Activated T-cell treated with anti-CD3 and anti-CD28 coated beads for 1 hour (primary cell): Measurements from ENCODE around the gene PLIN4.
A peak's percentile ranks its signal among the peaks of the same experiment; 100 is the strongest.

Source experiments
- DNase-seq: peaks from one replicate; pipeline ENCODE4 v3.0.0-alpha.2; 2020; ENCODE audit warnings: low read depth

The PLIN4 gene

DNA sequence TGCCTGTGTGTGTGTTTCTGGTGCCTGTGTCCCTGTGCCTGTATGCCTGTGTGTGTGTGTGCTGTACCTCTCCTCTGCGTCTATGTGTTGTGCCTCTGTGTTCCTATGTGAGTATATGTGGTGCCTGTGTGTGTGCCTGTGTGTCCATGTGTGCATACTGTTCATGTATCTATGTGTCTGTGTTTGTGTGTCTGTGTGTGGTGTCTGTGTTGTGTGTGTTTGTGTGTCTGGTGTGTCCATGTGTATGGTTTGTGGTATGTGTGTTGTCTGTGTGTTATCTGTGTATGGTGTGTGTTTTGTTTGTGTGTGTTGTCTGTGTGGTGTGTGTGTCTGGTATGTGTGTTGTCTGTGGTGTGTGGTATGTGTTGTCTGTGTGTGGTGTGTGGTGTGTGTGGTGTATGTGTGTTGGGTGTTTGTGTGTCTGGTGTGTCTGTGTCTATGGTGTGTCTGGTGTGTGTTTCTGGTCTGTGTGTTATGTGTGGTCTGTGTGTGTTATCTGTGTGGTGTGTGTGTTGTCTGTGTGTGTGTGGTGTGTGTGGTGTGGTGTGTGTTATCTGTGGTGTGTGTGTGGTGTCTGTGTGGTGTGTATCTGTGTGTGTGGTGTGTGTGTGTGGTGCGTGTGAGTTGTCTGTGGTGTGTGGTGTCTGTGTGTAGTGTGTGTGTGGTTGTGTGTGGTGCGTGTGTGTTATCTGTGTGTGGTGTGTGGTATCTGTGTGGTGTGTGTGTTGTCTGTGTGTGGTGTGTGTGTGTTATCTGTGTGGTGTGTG is 25.8 kb downstream of the PLIN4 start:
- no peak for DNase-seq

DNA sequence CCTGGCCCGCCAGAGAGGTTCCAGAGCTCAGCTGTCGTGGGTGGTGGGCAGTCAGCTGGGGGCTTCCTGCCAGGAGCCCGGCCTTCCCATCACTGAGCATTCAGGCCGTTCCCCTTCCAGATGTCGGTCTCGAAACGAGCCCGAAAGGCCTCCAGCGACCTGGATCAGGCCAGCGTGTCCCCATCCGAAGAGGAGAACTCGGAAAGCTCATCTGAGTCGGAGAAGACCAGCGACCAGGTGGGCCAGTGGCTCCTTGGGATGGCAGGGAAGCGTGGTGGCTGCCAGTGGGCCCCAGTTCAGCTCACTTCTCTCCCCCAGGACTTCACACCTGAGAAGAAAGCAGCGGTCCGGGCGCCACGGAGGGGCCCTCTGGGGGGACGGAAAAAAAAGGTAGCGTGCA is 26.8 kb downstream of the PLIN4 start:
- DNase-seq, result no peak

DNA sequence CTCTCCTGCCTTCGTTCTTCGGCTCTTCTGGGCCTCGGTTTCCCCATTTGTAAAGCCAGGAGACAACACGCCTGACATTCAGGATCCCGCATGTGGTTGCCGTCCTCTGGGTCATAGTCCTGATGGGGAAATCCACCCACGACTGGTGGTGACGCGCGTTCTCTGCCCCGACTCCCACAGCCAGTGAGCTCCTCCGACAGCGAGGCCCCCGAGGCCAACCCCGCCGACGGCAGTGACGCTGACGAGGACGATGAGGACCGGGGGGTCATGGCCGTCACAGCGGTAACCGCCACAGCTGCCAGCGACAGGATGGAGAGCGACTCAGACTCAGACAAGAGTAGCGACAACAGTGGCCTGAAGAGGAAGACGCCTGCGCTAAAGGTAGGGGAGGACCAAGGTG is 29.8 kb downstream of the PLIN4 start:
- DNase-seq, result no peak

DNA sequence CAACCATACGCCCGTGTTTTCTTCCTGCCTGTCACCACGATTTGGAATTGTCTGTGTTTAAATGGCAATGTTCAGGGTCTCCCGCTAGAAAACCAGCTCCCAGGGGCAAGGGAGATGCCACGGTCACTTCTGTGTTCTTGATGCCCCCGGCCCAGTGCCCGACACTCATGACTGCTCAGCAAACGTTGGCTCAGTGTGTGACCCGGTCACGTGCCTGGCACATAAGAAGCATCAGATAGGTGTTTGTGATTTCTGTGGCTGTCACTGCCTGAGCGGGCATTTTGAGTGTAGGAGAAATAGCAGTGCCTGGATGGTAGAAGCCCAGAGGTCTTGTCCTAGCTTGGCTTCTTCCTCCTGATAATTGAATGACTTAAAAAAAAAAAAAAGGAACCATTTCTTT is 30.7 kb downstream of the PLIN4 start:
- DNase-seq, result no peak

DNA sequence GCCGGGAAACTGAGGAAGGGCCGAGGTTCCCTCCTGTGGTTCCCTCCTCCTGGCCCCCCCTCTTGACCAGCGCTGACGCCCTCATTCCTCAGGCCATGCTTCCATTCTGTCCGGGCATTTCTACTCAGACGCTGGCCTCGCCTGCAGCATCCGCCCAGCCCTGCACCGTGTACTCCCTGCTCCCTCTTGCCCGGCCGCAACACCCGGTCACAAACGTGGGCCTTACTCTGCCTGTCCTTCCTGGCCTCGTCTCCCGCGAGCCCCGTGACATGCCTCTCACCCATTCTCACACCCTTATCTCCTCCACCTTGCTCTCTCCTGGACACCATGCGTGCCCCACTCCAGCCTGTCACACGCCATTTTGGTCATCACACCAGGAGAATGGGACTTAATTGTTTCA is 34.9 kb downstream of the PLIN4 start:
- DNase-seq, result no peak

DNA sequence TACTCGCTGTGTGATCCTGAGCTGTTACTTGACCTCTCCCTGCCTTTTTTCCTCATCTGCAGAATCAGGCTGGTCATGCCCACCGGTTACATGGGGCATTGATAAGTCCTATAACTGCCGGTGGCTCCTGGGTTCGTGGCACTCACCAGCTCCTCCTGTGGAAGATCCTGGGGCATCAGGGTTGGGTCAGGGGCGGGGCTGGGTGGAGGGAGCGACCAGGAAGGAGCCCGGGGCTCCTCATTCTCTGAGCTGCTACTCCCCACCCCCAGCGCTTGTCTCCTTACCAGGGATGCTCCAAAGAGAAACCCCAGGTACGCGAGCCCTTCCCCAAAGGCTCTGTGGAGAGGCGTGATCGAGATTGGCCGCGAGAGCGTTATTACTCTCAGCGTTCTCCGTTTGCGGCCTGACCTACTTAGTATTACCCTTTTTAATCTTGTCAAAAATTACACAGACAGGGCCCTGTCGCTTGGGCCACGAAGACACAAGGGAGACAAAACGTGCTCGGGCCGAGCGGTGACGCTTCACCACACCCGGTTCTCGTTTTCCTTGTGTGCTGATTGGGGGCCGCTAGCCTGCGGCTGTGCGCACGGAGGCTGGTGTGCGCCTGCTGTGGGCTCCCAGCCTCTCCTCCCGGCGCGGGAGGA is 35.4 kb downstream of the PLIN4 start:
- DNase-seq, result no peak

DNA sequence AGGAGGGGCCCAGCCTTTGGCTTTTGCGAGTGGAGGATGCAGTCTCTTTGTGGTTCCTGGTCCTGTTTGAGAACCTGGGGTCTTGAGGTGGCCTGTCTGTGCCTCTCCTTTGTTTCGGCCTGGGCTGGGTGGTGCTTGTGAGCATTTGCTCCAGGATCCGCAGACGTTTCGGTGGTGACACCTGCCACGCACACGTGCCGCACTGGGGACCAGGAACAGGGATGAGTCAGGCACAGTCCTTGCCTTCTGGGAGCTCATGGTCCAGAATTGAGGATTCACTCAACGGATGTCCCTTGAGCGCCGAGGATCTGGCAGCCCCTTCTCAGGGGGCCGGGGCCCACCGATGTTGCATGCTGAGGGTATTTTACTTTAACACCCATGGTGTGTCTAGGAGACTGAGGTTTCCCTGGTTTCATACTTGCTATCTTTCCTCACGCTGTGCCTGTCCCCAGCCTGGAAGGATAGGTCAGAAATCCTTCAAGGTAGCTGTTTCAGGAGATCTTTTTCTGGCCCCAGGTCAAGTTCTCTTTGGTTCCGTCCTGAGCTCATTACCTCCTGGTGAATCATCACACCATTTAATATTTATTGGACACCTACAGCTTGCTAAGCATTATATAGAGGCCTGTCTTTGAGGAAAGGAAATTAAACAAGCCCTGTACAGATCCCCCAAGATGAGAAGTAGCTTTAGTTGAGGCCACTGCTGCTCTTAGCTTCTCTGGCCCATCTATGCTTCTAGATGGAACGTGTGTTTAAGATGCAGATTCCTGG is 41.1 kb downstream of the PLIN4 start:
- DNase-seq, result no peak

DNA sequence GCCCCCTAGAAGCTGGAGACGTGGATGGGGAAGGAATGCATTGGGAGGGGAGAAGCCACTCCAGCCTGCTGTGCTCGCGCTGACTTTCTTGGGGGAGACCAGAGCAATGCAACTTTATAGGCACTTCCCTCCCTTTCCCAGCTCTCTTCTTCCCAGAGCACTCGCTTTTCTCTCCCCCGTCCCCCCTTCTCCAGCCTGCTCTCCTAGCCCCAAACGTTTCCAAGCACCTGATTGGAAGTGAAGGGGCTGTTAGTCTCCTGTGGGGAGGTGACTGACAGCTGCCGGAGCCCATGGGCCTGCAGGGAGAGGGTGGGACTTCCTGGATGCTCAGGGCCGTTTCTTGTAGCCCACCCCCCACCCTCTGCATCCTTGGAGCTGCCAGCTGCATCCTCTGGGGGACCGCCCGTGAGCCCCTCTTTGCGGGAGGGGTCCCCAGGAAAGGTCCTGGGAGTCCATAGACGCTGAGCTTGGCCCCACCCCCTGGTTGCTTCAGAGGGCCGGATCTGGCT is 43.7 kb downstream of the PLIN4 start:
- no peak for DNase-seq

DNA sequence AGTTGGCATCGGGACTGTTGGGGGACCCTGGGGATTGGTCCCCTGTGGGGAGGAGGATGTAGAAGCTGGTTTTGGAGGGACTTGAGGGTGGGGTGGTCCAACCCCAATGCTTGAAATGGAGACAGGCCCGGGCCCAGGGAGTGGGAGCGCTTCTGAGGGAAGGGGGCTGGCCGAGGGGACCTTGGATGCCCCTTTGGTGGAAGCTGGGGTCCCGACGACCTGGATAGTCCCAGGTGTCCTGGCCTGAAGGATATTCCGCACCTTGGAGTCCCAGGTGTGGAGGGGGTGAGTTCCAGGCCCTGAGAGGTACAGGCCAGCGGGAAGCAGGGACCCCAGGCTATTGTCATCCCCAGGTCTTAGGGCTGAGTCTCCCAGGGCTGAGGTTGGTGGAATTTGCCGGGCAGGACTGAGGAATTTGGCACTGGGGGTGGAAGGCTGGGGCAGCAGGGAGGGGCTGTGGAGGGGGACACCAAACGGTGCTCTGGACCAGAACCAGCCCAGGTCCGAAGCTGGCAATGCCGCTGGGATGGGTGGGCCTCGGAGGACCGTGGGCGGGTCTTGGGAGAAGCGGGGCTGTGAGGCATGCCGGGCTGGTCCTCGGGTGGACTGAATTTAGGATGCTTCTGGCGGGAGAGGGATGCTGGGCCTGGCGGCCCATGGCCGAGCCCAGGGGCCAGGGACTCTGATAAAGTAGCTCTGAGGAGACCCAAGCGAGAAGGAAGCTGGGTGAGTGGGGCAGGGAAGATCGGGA is 44.3 kb downstream of the PLIN4 start:
- DNase-seq, result no peak

DNA sequence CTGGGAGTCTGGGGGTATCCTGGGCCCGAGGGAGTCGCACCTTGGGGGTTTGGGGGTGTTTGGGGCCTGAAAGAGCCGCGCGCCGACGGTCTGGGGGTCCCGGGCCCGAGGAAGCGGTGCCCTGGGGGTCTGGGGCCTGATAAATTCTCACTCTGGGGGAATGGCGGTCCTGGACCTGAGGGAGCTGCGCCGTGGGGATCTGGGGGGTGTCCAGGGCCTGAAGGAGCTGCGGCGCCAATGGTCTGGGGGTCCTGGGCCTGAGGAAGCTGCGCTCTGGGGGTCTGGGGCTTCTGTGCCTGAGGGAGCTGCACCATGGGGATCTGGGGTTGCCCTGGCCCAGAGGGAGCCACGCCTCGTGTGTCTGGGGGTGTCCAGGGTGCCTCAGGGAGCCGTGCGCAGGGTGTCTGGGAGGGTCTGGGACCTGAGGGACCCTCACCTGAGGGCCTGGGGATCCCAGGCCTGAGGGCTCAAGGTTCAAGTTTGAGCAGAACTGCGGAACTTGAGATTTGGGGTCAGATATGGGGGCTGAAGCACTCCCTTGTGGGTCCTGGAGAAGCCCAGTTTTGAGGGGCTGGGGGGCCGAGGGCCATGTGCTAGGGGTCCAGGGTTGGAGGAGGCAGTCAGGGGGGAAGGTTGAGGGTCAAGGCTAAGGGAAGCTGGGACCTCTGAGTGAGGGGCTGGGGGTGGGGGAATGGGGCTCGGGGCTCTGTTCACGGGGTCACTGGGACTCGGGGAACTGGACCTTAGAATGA is 45.1 kb downstream of the PLIN4 start:
- DNase-seq, result no peak

DNA sequence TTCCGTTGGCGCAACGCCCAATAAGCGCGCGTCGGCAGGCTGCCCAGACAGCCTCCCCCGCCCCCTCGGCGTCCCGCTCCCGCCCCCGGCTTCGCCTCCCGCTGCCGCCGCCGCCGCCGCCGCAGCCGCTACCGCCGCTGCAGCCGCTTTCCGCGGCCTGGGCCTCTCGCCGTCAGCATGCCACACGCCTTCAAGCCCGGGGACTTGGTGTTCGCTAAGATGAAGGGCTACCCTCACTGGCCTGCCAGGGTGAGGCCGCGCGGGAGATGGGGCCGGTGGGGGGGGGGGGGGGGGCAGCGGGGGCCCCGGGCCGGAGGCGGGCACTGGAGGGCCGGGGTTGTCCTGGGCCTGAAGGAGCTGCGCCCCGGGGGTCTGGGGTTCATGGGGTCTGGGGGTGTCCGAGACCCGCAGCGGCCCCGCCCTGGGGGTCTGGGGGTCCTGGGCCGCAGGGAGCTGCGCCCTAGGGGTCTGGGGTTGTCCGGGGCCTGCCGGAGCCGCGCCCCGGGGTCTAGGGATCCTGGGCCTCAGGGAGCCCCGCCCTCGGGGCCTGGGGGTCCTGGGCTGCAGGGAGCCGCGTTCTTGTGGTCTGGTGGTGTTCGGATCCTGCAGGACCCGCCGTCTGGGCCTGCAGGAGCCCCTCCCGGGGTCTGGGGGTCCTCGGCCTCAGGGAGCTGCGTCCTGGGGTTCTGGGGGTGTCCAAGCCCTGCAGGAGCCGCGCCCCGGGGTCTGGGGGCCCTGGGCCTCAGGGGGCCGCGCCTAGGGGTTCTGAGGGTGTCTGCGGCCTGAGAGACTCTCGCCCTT is 45.9 kb downstream of the PLIN4 start, which contains the start of gene HDGFL2:
HDGFL2 (plus strand) TSS at position 124 of the 801 bp plus-strand sequence; CDS start at position 178, 54 bp downstream.
- DNase-seq, result no peak

DNA sequence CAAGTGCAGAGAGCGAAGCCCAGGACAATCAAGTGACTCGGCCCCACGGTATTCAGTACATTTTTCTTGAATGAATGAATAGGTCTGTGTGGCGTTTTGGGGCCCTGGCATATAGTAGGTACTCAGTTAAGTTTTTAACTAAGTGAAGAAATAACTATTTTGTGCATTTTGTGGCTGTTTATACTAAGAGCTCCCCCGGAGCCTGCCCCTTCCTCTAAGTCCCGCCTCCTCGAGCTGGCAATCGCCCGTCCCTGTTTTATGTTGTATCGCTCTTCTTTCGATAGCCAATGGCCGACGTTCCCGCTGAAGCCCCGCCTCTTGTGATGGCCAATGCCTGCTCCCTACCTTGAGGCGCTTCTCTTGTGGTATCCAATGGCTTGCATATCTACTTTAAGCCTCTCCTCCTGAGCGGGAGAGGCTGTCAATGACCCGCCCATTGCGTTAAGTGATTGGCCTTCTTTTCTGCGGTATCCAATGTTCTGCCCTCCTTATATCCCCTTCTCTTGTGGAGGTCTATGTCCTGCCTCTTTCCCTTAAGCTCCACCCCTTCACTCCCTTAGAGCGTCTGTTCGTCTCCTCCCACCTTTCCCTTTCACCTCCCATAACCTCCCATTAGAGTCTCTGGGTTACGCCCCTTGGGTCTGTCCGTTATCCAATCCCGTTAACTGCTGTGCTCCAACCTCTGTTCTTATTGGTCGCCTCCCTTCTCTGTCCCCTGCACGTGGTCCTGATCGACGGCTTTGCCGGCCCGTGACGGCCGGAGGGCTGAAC is 46.7 kb downstream of the PLIN4 start:
- DNase-seq, result peak; percentile 91

DNA sequence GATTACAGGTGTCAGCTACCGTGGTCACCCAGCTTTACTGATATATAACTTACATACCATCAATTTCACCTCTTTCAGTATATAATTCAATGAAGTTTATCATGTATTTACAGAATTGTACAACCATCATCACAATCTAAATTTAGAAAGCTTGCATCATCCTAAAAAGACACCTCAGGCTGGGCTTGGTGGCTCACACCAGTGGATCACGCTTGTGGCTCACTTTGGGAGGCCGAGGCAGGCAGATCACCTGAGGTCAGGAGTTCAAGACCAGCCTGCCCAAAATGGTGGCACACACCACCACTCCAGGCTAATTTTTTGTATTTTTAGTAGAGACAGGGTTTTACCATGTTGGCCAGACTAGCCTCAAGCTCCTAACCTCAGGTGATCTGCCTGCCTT is 50.5 kb downstream of the PLIN4 start:
- no peak for DNase-seq

DNA sequence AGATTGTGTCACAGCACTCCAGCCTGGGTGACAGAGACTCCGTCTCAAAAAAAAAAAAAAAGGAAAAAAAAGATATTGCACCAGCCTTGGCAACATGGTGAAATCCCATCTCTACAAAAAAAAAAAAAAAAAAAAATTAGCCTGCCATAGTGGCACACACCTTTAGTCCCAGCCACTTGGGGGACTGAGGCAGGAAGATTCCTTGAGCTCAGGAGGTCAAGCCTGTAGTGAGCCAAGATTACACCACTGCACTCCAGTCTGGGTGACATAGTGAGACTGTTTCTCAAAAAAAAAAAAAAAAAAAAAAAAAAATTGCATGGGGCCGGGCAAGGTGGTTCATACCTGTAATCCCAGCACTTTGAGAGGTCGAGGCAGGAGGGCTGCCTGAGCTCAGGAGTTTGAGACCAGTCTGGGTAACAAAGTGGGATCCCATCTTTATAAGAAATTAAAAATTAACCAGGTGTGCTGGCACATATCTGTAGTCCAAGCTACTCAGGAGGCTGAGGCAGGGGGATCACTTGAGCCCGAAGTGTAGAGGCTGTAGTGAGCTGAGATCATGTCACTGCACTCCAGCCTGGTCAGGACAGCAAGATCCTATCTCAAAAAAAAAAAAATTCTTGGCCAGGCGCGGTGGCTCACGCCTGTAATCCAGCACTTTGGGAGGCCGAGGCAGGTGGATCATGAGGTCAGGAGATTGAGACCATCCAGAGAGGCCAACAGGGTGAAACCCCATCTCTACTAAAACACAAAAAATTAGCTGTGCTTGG is 53.3 kb downstream of the PLIN4 start:
- no peak for DNase-seq

DNA sequence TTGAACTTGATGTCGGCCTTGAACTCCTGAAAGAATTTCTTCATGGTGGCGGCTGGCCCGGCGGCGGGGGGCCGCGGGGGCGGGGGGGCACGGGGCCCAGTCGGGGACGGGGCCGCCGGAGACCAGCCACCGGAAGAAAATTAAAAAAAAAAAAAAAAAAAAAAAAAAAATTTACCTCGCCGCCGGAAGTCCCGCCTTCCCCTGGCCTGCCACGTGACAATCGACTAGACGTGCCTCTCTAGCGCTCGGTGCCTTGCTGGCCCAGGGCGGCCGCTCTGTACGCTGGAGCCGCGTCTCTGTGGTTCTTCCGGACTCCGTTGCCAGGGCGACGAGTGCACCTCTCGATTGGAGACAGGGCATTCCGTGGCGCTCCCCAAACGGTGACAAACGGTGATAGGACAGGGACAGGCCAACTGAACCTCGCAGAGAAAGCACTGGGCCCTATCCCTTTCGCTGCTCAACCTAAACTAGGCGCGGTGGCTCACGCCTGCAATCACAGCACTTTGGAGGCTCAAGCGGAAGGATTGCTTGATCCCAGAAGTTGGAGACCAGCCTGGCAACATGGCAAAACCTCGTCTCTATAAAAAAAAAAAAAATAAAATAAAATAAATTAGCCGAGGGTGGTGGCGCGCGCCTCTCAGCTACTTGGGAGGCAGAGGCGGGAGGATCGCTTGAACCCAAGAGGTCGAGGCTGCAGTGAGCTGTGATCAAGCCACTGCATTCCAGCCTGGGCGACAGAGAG is 60.5 kb downstream of the PLIN4 start, which contains the start of gene UBXN6:
UBXN6 (minus strand) TSS at position 141 of the 742 bp plus-strand sequence; CDS start at position 44, 97 bp downstream.
- DNase-seq, result peak; percentile 95

DNA sequence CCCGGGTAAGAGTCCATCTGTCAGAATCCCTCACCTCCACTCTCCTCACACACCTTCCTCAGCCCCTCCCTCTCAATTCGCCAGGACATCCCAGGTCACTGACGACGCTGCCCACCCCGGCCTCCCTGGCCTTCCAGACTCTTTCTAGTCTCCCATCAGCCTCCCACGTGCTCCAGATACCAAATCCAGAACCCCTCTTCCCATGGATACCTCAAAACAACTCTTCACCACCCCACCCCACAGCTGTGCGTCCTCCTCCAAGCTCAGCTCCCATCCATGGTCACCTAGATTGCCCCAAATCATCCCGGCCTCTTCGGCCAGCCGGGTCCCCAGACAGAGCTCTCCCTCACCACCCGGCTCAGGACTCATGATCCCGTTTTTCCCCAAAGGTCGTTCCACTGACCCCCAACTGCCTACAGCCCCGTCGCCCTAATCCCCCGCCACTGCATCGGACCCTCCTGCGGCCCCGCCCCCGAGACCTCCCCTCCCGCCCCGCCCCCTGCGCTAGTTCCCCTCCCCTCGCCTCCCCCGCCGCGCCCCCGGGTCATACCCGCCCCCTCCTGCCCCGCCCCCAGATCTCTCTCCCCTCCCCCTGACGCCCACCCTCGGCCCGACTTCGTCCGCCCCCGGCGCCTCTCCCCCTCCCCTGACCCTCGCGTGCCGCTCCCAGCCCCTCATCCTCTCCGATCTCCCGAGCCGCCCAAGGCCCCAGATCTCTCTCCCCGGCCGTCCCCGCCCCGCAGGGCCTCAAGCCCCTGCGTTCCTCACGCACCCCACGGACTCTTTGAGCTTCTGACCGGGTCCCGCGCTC is 61.2 kb downstream of the PLIN4 start:
- DNase-seq, result peak; percentile 42

DNA sequence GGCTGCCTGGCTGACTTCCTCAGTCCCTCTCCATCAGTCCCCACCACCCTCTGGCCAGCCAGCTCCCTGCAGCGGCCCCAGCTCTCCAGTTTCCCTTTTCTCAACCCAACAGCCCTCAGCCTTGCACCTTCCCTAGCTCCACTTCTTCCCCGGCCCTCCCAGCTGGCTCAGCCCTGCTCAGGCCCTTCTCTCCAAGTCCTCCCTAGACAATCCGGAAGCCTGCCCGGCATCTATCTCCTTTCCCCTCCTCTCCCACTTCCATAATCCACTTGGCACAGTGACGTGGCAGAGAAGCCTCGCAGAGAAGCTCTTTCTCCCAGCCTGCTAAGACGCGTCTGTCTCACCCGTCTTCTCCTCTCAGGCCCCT is 61.8 kb downstream of the PLIN4 start:
- DNase-seq, result no peak
